OCI-LY7 (cell line): ENCODE results near the gene TOB2.

ENCODE experiments used
- CTCF ChIP-seq: fragments of 200-600 bp; sonication (generic); conservative IDR thresholded peaks from 2 replicates; pipeline ENCODE4 v1.5.1; 2014; ENCODE audit warnings: mild to moderate bottlenecking, antibody characterized with exemption, low read length, moderate library complexity, mixed read lengths
- EZH2phosphoT487 ChIP-seq: fragments of 200-600 bp; sonication (generic); IDR thresholded peaks from 2 replicates; pipeline ENCODE4 v1.6.1; 2018; ENCODE audit warnings: low read depth, borderline replicate concordance, mild to moderate bottlenecking, mixed run types, antibody characterized with exemption, low read length, moderate library complexity, mixed read lengths

- TF ChIP-seq CTCF (no peak), EZH2phosphoT487 (no peak)
Measured at GRCh38 chr22:41479671-41480396, 33.2 kb upstream of the TOB2 start.
